NCI-H524 (cell line): ENCODE measurements around the gene UNC5B.

Experiments used
- DNase-seq, 2 experiments: peaks; one replicate each; lab custom pipeline; 2025; lab: John Stamatoyannopoulos, UW

UNC5B gene

DNA sequence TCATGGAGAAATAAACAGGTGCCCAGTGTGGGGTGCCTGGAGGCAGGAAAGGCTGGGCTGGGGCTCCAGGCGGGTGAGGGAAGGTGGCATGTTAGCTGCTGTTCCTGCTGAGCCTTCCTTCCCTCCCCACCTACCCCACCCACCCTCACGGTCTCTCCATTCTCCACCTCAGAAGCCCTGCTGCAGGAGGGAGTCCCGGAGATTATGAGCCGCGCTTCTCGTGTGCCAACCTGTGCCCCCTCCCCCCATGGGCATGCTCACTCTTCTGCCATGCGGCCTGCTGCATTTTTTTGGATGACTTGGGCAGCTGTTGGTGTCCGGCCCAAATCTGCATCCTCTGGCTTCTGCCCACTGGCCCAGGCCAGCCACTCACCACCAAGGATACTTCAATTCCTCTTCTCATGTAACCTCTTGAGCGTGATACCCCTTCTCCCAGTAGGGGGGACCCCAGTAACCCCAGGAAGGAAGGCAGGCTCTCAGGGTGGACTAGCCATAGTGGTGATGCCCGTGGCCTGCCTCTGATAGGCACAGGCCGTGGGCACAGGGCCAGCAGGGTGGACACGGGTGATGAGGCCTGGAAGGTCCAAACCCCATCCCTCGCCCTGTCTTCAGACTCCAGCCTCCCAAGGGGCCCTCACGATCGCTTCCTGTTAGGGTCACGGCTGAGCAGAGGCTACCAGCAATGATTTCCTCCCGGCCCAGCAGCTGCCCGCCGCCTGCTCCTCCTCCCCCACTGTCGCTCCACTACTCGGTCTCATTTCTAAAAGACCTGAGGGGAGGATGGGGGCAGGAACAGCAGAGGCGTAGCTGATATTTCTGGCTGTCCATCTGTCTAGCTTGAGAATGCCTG lies 27.8 kb downstream of the UNC5B start:
- DNase-seq: no peak

DNA sequence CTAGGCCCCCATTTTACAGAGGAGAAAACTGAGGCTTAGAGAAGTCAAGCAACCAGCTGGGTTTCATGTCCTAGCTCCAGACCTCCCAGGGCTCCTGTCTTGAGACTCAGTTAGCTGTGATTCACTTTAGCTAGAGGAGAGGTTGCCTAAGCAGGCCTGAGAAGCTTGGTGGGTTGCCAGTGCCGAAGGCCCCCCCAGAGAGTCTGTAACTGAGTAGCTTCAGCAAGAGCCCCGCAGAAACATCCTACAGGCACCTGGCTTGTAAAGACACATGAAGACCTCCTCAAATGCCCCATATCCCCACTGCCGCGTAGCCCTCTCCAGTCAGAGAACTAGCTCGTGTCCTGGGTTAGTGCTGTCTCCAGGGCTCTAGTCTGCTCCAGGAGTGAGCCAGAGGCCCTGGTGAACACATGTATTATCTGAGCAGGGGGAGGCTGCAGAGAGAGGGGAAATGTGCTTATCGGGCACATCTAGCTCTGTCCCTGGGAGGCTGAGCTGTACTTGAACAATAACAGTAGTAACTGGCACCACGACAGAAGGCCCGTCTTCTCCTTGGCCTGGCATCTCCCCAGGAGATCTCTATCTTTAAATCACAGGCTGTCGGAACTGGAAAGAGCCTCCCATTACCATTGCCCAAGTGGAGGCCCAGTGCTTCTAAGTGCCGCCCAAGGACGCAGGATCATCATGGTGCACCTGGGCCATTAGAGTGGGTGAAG lies 28.9 kb downstream of the UNC5B start:
- DNase-seq: no peak

DNA sequence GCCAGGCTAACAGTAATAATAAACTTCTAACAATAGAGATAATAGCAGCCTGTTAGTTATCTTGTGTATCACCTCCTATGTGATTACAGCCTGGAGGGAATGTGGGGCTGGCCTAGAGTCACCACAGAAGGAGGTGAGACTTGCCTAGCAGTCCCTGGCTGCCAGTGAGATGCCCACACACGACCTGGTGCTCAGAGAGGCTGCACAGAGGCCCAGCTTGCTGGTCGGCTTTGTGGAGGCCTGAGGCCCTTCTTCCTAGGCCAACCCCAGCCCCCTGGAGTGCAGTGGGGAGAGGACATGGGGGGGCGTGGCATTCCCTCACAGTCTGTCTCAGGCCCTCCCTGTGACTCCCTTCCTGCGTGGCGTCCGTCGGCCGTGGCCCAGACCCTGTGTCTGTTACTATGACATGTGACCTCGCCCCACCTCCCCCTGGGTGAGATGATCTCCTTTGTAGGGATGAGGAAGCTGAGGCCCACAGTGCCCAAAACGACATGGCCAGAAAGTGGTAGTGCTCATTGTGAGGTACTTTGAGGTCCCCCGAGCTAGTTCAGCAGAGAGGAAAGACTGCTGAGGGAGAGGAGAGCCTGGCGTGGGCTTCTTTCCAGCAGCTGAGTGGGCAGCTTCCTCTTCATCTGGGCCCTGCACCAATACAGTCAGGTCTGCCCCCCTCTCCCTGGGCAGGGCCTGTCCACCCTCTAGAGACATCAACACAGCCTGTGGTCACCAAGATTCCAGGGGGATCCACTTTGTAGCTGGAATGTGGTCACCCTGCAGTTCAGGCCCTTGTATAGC lies 29.7 kb downstream of the UNC5B start:
- DNase-seq: no peak

DNA sequence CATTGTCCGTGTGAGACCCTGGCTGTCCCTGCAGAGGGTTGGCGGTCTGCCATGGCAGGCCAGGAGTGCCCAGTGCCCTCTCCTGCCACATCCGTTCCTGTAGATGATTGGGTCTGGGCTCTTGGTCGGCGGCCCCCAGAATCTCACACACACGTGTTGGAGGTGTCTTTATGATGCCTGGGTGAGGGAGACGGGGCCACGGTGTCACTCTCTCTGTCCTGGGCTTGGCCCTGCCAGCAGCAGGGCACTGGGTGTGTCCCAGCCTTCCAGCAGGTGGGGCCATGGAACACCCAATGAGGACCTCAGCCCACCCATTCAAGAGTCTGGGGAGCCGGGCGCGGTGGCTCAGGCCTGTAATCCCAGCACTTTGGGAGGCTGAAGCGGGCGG lies 30.2 kb downstream of the UNC5B start:
- no peak for DNase-seq

DNA sequence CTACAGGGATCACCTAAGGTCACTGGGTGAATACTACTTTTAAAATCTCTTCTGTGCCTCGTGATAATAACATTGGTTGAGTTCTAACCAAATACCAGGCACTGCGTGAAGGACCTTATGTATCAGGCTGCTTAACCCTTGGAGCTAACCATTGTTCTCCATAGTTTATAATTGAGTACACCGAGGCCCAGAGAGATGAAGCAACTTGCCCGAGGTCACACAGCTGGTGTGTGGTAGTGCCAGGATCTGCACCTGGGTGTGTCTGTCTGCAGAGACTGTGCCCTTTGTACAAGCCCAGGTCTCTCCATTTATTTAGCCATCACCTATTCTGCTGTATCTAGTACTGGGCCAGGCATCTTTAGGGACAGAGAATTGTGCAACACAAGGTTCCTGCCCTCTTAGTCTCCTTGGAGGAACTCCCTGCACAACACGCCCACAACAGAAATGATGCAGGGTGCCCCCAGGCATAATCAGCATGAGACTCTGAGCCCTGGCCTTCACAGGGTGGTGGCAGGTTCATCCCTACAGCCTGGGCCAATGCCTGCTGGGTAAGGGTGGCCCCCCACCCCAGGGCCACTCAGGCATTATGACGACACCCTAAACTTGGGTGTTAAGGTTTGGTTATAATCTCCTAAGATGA lies 31.5 kb downstream of the UNC5B start:
- DNase-seq: no peak

DNA sequence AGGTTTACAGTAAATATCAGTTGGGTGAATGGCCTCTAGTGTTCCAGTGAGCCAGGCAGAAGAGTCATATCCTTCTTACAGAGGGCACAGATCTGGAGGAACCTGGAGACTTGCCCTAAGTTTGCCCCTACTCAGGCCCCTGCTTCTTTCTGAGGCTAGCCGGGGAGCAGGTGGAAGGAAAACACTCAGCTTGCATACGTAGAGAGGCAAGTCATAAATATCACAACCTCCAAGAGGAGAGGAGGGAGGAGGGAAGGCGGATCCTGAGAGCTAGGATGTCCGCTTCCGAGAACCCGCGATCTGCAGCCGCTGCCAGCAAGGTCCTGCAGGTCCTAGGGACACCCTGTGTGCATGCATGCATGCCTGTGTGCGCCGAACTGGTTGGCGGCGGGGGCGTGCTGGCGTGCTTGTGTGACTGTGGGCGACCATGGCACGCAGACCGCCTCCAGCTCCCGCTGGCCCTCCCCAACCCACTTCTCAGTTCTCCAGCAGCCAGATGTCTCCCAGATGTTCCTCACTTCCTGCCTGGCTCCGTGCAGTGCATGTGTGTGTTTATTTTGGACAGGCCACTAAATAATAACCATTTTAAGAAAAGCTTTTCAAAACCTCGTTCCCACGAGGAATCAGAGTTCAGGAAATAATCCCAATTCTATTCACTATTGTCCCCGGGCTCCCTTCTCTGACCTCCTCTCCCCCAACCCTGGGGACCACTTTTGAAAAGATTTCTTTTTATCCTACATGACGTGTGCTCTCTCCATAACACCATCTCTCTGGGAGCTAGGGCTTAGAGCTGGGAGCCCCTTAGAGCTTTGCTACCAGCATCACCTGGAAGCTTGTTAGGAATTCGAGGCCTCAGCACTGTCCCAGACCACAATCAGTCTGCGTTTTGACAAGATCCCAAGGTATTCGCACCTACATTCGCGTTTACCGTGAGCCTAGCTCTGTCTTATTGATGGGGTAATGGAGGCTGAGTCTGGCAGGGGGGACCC lies 32.4 kb downstream of the UNC5B start:
- DNase-seq: no peak

DNA sequence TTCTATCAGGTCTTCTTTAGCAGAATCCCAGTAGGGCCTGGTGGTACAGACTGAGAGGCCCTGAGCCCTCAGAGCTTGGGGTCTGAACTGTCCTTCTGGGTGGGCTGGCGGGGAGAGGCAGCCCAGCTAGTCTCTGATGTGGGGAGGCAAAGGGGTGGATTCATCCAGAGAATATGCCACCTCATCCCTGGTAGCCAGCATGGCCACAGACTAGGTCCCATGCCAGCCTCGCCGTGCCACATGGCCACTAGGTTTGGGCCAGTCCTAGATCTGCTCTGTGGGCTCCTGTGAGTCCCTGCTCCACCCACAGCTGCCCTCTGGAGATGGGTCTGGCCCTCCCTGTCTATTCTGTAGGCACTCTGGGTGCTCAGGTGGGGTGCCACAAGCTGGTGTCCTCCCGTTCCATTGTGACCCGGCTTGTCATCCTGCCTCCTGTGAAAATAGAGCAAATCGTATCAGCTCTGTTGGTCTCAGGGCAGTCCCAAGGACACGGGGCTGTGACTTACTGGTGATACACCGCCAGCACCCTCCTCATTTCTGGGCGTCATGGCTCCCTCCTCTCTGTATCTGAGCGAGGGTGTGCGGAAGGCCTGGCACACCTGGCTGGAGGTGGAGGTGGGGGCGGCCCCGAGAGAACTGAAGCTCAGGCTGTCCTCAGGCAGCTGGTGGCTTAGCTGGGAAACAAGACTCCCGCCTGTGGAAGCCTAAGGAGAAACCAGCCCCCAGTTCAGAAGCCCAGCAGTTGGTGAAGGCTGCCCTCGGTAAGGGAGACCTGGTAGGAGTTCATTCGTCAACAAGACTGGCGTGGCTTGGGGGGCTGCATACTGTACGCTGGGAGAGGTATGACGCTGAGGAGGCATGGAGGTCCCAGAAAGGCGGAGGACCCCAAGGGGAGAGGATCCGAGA lies 33.3 kb downstream of the UNC5B start:
- DNase-seq: no peak

DNA sequence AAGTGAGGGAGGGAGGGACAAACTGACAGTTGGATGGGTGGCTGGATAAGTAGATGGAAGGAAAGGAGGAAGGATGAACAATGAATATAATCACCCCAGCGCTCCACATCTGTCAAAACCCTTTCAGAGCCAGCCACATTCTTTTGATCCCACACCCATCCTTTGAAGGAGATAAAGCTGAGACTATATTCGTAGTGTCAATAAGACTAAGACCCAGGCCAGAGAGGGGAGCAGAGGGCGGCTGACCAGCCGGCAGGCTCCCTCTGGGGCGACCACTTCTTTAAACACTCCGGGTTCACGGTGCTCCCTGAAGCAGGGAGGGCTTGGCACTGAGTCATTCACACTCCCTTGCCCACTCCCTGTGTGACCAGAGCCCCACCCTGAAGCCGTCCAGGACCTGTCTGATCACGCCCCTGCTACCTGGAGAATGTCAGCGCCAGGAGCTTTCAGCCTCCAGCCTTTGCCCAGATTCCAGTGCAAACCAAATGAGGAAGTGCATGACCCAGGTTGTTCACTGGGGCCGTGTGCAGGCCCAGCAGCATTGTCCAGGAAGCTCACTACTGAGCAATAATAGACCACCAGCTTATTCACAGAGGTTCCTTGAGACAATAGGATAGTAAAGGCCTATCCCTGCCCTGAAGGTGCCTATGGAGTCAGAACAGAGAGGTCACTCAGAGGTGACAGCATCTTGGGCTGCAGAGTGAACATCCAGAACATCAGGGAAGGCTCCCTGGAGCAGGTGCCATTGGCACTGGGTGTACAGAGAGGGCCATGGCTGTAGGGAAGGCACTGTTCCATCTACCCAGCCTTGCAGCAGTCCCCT lies 34.4 kb downstream of the UNC5B start:
- no peak for DNase-seq

DNA sequence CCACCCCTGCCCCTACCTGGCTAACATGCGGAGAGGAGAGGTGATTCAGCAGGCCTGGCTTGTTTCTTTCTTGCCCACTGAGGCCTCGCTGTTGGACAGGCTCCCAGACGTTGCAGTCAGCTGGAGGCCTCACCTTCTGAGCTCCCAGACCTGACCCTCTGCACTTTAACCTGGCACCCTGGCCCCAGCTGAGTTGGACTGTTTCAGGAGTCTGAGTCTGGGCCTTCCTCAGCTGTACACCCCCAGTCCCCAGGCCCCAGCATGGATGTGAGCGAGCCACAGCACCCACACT lies 35.0 kb downstream of the UNC5B start:
- DNase-seq: no peak

DNA sequence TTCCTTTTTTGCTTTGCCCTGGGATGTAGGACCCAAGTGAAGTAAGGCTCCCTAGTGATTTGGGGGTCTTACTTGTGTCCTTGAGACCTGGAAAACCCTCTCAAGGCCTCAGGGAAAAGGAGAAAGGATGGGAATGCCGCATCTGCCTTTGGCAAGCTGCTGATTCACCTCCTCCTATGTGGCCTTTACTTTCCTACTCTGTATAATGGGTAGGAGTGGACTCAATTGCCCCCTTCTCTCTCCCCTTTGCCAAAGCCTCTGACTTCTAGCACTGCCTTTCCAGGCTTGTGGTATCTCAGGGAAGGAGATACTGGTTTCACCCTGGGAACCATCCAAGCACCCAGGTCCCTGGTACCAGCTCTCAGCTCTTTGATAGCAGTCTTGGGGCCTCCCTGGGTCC lies 35.4 kb downstream of the UNC5B start:
- no peak for DNase-seq

DNA sequence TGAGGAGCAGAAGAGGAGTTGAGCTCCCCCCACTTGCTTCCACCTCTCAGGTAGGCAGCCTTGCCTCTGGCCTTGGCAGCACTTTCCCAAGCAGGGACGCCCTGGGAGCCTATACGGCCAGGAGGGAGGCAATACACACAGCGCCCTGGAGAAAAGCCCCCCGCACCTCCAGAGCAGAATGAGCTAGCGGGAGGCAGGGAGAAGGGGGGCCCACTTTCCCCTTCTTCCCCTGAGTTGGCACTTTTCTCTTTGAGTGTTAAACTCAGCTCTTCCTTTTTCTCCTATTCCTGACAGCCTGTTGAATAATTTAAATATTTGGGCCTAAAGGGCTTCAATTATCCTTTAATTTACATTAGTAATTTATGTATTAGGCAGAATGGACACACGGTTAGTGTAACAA lies 35.8 kb downstream of the UNC5B start:
- DNase-seq: no peak

DNA sequence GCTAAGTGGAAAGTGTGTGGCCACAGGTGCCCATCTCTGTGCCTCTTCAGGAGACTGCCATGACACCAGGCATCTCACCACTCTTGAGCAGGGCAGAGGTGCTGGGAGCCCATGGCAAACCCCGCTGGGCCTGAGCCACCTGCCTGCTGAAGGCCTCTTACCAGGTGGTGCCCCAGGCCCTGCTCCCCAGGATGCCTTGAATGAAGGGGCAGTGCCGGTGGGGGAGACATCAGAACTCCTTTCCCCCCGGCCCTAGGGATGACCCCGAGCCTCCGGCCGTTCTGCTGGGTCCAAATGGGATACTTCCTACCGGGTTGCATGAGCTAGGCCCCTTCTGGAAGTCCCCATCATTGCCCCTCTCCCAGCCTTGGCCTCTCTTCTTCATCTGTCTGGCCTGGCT lies 37.6 kb downstream of the UNC5B start:
- no peak for DNase-seq

DNA sequence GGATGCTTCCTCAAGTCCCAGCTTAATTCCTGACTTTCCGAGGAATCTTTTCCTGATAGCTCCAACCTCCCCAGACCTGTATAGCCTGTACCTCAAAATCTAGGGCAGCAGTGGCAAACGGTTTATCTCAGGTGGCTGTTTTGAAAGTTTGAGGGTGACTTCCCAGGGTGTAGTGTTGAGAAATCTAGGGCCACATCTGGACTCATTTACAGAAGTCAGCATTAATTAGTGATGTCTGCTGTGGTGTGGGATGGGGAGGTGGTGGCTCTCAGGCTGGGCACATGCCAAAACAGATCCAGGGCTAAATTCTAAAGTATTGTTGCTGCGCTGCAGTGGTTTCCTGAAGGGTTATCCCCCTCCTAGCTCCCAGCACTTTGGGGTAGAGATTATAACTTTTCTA lies 38.0 kb downstream of the UNC5B start:
- DNase-seq: no peak

DNA sequence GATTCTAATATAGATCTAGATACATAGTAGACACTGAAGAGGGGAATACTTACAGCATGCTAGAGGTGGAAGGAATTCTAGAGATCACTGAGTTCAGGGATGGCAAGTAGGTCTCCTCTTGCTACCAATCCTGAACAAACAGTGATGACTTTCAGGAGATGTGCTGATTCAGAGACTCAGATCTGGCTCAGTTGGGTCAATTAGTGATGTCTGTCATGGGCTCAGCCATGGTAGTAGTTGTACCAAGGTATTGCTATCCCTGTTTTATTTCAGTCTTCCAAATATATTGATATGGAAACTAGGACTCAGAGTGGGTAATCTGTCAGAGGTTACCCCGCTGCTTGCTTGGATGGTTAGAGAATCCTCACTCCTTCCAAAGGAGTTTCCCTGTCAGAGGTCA lies 38.5 kb downstream of the UNC5B start:
- no peak for DNase-seq

DNA sequence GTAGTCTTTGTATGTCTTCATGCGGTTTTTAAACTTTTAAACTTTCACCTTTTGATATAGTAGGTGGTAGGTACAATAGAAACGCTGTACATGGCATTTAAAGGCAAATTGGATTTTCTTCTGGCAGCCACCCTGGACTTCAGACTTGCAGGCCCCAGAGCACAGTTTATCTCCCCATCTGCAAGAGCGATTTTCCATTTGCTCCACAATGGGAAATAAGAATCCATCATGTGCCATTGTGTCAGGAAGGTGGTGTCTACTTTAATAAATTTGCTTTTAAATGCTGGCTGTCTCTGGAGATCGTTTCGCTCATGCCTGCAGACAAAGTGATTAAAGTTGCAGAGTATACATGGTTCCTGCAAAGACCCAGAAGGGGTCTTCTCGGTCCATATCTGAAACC lies 38.9 kb downstream of the UNC5B start:
- no peak for DNase-seq

DNA sequence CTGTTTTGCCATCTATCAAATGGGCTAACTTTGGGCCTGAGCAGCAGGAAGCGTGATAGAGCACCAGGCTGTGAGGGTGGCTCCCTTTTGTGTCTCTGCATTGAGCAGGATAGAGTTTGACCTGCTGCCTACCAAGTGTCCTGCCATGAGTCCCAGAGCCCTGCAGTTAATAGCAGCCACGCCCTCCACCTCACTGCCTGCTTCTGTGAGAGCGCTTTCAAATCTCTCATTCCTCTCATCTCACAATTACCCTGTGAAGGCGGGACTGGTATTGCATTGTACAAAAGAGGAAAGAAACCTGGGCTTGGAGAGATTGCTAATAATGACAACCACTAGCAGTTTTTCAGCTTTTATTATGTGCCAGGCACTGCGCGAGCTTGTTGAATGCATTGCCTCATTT lies 39.9 kb downstream of the UNC5B start:
- no peak for DNase-seq

DNA sequence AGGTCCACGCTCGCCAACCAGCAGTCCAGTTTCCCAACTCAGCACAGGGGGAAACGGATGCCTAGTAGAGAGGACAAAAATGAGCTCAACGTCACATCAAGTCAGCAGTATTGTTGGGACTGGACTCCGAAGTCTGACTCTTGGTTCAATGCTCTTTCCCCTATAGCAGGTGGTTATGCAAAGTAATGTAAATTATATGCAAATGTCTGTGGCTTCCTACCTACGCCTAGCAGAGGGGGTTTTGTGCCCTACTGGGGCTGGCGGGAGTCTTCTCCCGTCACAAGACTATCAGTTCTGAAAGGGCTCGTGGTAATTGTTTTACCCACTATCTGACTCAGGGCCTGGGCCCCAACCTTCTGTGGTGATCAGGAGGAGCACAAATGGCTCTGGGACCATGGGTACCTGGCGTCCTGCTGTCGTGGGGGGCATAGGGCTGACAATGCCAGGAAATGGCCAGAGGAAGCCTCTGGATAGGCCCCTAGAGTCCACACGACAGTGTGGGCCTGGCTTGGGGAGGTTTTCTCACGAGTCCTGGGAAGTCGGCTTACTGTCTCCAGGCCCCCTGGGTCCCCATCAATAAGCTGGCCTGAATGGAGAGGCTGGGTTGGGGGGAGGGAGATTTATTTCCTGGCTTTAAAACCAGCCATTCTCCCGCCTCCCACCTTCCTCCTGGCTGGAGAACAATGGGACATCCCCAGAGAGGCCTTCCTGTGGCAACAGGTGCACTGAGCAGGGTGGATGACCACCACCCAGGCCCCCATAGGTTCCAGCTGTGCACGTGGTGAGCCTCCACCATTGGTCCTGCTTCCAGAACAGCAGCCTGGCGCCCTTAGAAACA lies 41.8 kb downstream of the UNC5B start:
- DNase-seq: no peak

DNA sequence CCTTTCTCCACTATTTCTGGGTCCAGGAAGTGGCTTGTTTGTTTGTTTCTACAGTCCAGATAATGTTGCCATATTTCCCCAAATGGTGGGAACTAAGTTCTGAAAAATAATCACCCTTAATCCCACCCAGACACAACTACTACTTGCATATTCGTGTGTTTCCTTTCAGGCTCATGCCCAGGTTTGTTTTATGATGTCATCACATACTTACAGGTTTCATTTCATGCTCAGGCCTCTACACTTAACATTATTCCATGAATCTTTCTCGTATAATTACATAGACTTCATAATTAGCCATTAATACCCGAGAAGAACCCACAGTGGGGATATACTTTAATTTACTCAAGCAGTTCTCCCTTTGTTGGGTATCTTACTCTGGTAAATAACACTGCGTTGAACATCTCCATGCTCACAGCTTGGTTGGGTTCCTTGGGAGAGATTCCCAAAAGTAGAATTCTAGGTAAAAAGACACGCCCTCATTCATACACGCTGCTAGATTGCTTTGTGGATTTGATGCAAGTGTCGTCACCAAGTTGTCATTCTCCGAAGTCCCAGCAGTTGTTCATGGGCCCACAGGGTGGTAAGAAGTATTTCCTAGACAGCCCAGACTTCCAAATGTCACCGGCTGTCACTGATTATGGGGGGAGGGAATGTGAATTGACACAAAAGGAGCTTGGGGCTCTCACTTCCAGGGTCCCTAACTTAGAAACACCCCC lies 42.6 kb downstream of the UNC5B start:
- no peak for DNase-seq
